ENCODE measurements around the gene SIRT7. TPM values are rescaled to one million over a fixed set of nuclear protein-coding genes. Genes with fewer than 3 reads are reported as not detected.
A peak's percentile ranks its signal among the peaks of the same experiment; 100 is the strongest.

SIRT7 gene
- total and polyA plus RNA-seq, 2 donors (not counting 1 experiment from before 2014, with no cell fraction given), result 3.3 to 18.7 TPM

DNA sequence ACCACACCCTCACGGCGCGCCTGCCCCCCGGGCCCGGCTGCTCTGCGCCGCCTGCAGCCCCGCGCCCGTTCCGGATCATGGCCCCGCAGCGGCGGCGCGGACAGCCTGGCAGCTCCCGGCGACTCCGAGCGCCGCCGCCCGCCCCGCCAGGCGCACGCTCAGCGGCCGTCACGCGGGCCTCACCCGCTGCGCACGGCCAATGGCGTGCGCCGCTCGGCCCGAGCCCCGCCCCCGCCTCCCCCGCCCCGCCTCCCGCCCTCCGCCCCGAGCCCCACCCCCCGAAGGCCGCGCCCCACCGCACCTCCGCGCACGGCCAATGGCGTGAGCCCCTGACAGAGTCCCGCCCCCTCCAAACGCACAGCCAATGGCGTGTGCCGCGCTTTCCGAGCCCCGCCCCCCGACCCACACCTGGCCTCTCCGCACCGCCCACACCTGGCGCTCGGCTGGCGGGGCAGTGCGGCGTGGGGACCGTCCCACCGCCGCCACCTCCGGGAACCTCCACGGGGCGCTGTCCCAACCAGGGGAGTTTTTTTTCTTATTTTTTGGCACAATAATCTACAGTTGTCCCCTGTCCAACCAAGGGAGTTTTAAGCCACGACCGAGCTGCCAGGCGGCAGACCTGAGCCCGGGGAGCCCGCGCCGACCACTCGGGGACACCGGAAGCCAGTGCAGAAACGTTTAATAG, 6.6 kb downstream of the SIRT7 start, which contains the start of gene PCYT2:
PCYT2 (minus strand) TSS at position 123 of the 685 bp plus-strand sequence; CDS start at position 79, 44 bp downstream.
- no peaks in the 10 kb centered on the region for H4K20me1 ChIP-seq (ENCODE audit: control insufficient read depth, extremely low read depth, insufficient read depth, low read length)
- peaks cover 5% of the 10 kb centered on the region for H3K4me1 ChIP-seq (ENCODE audit: control insufficient read depth, extremely low read depth, insufficient read depth, low read length)

DNA sequence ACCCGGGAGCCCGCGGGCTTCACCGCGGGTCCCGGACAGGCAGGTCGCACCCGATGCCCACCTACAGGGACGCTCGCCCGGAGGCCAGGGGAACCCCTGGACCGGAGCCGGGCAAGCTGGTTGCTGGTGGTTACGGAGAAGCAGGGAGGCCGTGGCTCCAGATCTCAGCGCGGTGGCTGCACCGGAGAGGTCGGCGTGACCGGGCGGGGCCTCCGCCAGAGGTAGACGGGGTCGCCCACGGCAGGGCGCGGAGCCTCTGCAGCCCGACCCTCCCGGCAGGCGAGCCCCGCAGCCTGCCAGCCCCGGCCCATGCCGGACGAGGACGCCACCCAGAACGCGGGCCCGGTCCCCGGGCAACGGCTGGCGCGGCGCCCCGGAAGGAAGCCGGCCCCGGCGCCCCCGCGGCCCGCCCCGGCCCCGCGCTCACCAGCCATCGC, 7.1 kb downstream of the SIRT7 start:
- peaks cover 45% of the 10 kb centered on the region for H3K36me3 ChIP-seq (ENCODE audit: control insufficient read depth, insufficient read depth, low read length)
- H3K79me2 ChIP-seq (ENCODE audit: control insufficient read depth, insufficient read depth, low read length), result peaks cover 10% of the 10 kb centered on the region
- H3K4me2 ChIP-seq (ENCODE audit: extremely low read depth, insufficient read depth, low read length), result peak overlapping the region; percentile 93
- peak overlapping the region; percentile 70 to 85 (median 84) for H3K4me3 ChIP-seq (replicated peaks in 1 of 4; ENCODE audit: control extremely low read depth in 1 of 4, insufficient read depth in 1 of 4, low read depth in 3 of 4, low read length in 4 of 4)
- H3K4me1 ChIP-seq (ENCODE audit: control insufficient read depth, extremely low read depth, insufficient read depth, low read length), result peaks cover 5% of the 10 kb centered on the region
- no peak overlapping the region for H2AFZ ChIP-seq (ENCODE audit: low read length)
- peak overlapping the region; percentile 72 for H3K9ac ChIP-seq (ENCODE audit: insufficient read depth, low read length)
- no peak for TF ChIP-seq EZH2 (IDR thresholded peaks at IDR 0.05; ENCODE audit: low read length, missing control alignments)
- TF ChIP-seq, protein P1, sequence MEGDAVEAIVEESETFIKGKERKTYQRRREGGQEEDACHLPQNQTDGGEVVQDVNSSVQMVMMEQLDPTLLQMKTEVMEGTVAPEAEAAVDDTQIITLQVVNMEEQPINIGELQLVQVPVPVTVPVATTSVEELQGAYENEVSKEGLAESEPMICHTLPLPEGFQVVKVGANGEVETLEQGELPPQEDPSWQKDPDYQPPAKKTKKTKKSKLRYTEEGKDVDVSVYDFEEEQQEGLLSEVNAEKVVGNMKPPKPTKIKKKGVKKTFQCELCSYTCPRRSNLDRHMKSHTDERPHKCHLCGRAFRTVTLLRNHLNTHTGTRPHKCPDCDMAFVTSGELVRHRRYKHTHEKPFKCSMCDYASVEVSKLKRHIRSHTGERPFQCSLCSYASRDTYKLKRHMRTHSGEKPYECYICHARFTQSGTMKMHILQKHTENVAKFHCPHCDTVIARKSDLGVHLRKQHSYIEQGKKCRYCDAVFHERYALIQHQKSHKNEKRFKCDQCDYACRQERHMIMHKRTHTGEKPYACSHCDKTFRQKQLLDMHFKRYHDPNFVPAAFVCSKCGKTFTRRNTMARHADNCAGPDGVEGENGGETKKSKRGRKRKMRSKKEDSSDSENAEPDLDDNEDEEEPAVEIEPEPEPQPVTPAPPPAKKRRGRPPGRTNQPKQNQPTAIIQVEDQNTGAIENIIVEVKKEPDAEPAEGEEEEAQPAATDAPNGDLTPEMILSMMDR (conservative IDR thresholded peaks at IDR 0.05 in 1 of 2, IDR thresholded peaks at IDR 0.05 in 1 of 2; ENCODE audit: low read depth in 1 of 2, low read length in 2 of 2), result no peak
- no peaks in the 10 kb centered on the region for H4K20me1 ChIP-seq (ENCODE audit: control insufficient read depth, extremely low read depth, insufficient read depth, low read length)
- H3K9me3 ChIP-seq (ENCODE audit: control insufficient read depth, insufficient read depth, low read depth, low read length), result no peaks in the 10 kb centered on the region
- no peaks in the 10 kb centered on the region for H3K27me3 ChIP-seq (ENCODE audit: control insufficient read depth, insufficient read depth, low read length)
- peak overlapping the region; percentile 32 for H3K27ac ChIP-seq (ENCODE audit: insufficient read depth, low read length)
- DNase-seq (ENCODE audit: low read depth in 2 of 2), result no peak

More for the DNA sequence above, 6.6 kb downstream of the SIRT7 start, which contains the start of gene PCYT2:
- TF ChIP-seq, protein P1 (conservative IDR thresholded peaks at IDR 0.05 in 1 of 2, IDR thresholded peaks at IDR 0.05 in 1 of 2; ENCODE audit: low read depth in 1 of 2, low read length in 2 of 2), result no peak
- TF ChIP-seq EZH2 (IDR thresholded peaks at IDR 0.05; ENCODE audit: low read length, missing control alignments), result no peak
- Histone ChIP-seq H3K9ac (ENCODE audit: insufficient read depth, low read length) (peak within 1 kb of the TSS; percentile 72), H3K27me3 (ENCODE audit: control insufficient read depth, insufficient read depth, low read length) (no peaks in the 10 kb centered on the region), H3K79me2 (ENCODE audit: control insufficient read depth, insufficient read depth, low read length) (peaks cover 12% of the 10 kb centered on the region), H2AFZ (ENCODE audit: low read length) (no peak within 1 kb of the TSS), H3K4me2 (ENCODE audit: extremely low read depth, insufficient read depth, low read length) (peak within 1 kb of the TSS; percentile 93), H3K27ac (ENCODE audit: insufficient read depth, low read length) (peak within 1 kb of the TSS; percentile 32), H3K9me3 (ENCODE audit: control insufficient read depth, insufficient read depth, low read depth, low read length) (no peaks in the 10 kb centered on the region), H3K4me3 (replicated peaks in 1 of 4; ENCODE audit: control extremely low read depth in 1 of 4, insufficient read depth in 1 of 4, low read depth in 3 of 4, low read length in 4 of 4) (peak within 1 kb of the TSS; percentile 70 to 85 (median 84)), H3K36me3 (ENCODE audit: control insufficient read depth, insufficient read depth, low read length) (peaks cover 42% of the 10 kb centered on the region)
- peak; percentile 74 to 83 for DNase-seq (ENCODE audit: low read depth in 2 of 2)

DNA sequence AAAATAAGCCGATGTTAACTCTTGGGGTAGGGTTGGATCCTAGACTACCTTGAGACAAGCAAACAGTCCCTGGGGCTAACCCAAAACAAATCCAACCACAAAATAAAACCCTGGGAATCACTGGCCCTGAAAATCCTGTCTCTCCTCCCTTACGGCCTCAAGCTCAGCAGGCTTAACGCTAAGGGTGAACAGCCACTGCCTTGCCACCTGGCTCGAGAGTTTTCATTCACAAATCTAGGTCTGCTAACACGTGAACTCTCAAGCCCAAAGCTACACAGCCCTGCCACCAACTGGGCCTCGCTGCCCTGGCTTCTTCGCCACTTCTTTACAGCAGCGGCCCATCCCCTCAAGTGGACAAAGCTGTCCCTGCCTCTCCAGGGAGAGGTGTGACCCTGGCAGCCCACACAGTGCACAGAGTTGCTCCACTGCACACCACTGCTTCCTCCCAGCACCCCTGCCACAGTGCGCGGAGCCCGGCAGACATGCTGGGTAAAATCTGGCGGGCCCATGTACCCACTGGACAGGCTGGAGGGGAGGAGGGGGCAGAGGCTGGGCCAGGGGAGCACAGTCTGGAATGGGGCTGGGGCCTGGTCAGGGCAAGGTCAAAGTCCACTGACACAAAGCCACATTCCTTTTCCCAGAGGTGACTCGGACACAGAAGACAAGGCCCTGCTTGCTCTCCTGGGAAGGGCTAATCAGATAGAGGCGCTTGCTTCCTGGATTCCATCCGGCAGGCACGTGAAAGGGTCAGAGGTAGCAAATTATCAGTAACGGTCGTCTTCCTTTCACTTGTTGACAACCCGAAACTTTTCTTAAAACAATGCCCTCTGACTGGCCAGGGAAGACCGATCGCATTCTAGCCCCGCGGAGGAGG, 7.8 kb downstream of the SIRT7 start:
- Histone ChIP-seq H3K36me3 (ENCODE audit: control insufficient read depth, insufficient read depth, low read length) (peaks cover 44% of the 10 kb centered on the region), H3K79me2 (ENCODE audit: control insufficient read depth, insufficient read depth, low read length) (peaks cover 5% of the 10 kb centered on the region), H3K9ac (ENCODE audit: insufficient read depth, low read length) (peak overlapping the region; percentile 72), H3K4me3 (replicated peaks in 1 of 4; ENCODE audit: control extremely low read depth in 1 of 4, insufficient read depth in 1 of 4, low read depth in 3 of 4, low read length in 4 of 4) (peak overlapping the region; percentile 70 to 85 (median 84)), H3K27me3 (ENCODE audit: control insufficient read depth, insufficient read depth, low read length) (no peaks in the 10 kb centered on the region), H4K20me1 (ENCODE audit: control insufficient read depth, extremely low read depth, insufficient read depth, low read length) (no peaks in the 10 kb centered on the region), H2AFZ (ENCODE audit: low read length) (no peak overlapping the region), H3K9me3 (ENCODE audit: control insufficient read depth, insufficient read depth, low read depth, low read length) (no peaks in the 10 kb centered on the region), H3K4me2 (ENCODE audit: extremely low read depth, insufficient read depth, low read length) (peak overlapping the region; percentile 93), H3K4me1 (ENCODE audit: control insufficient read depth, extremely low read depth, insufficient read depth, low read length) (peaks cover 5% of the 10 kb centered on the region), H3K27ac (ENCODE audit: insufficient read depth, low read length) (peak overlapping the region; percentile 32)
- no peak for DNase-seq (ENCODE audit: low read depth in 2 of 2)
- no peak for TF ChIP-seq EZH2 (IDR thresholded peaks at IDR 0.05; ENCODE audit: low read length, missing control alignments)
- TF ChIP-seq, protein P1 (conservative IDR thresholded peaks at IDR 0.05 in 1 of 2, IDR thresholded peaks at IDR 0.05 in 1 of 2; ENCODE audit: low read depth in 1 of 2, low read length in 2 of 2), result no peak

Measured in fibroblast of lung (primary cell).